NCI-H1092 (cell line): ENCODE data around the gene NEAT1.
"Not testable (repeated sequence)": the region's sequence is repeated elsewhere in the genome, so short reads cannot be mapped to it uniquely, and the experiment has no call there.

Experiments
- DNase-seq: peaks from one replicate; lab custom pipeline; 2025; lab: John Stamatoyannopoulos, UW

The NEAT1 gene

DNA sequence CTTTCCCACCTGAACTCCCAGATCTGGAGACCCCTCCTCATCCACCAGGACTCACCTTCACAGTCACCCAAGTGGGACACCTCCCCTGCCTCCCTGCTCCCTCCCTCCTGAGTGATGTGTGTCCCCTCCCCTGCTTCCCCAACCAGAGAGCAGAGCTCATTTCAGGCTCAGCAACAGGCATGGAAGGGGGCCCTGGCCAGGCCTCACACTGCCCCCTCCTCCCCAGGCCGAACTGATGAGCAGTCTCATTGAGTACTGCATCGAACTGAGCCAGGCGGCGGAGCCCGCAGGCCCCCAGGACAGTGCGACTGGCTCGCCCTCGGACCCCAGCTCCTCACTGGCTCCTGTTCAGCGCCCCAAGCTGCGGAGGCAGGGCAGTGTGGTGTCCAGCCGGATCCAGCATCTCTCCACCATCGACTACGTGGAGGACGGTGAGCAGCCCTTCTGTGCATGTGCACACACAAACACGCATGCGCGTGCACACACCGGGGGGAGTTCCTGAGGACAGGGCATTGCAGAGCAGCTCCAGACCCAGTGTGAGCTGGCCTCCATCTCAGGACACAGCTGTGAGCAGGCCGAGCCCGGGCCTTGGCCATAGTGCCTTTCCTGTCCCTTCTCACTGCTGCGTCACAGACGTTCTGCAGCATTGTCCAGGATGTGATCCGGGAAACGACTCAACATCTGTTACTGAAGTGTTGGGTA lies 17.8 kb upstream of the NEAT1 start:
- DNase-seq = no peak

DNA sequence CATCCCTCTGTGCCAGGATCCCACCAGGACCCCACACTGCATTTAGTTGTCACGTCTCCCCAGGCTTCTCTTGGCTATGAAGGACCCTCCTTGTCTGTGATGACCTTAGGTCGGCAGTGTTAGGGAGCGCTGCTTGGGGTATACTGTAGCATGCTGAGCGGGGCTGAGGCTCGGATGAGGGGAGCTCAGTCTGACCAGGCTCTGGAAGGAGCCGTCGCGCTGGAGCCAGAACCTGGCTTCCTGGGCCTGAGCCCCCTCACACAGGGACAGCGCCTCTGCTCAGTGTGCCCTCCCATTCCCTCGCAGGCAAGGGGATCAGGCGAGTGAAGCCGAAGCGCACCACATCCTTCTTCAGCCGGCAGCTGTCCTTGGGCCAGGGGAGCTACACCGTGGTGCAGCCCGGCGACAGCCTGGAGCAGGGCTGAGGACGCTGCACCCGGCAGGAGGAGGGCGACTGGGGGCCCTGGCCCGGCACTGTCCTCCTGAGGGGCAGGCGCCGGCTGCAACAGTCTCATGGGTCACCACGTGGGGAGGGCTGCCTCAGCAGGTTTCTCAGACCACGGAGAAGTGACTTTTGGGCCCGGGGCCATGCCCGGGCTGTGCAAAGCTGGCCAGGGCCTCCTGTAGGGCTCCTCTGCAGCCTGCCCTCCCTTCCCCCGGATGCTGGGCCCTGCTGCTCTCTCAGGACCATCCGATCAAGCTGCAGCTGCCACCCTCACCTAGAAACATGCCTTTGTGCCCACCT lies 11.5 kb upstream of the NEAT1 start:
- DNase-seq = no peak

DNA sequence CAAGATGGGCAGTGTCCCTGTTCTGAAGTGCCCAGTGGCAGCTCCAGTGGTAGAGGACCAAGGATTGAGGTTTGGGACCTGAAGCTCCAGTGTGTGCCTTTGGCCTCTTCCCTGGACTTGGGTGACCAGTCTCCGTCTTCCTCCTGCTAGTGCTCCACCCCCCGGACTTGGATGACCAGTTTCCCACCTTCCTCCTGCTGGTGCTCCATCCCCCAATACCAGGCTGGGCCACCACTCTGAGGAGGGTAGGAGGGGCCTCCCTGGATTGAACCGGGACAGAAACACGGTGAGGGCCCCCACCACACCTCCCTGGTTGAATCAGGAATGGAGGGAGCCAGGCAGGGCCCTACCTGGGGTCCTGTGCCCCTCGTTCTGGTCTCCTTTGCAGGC lies 10.9 kb upstream of the NEAT1 start:
- no peak for DNase-seq

DNA sequence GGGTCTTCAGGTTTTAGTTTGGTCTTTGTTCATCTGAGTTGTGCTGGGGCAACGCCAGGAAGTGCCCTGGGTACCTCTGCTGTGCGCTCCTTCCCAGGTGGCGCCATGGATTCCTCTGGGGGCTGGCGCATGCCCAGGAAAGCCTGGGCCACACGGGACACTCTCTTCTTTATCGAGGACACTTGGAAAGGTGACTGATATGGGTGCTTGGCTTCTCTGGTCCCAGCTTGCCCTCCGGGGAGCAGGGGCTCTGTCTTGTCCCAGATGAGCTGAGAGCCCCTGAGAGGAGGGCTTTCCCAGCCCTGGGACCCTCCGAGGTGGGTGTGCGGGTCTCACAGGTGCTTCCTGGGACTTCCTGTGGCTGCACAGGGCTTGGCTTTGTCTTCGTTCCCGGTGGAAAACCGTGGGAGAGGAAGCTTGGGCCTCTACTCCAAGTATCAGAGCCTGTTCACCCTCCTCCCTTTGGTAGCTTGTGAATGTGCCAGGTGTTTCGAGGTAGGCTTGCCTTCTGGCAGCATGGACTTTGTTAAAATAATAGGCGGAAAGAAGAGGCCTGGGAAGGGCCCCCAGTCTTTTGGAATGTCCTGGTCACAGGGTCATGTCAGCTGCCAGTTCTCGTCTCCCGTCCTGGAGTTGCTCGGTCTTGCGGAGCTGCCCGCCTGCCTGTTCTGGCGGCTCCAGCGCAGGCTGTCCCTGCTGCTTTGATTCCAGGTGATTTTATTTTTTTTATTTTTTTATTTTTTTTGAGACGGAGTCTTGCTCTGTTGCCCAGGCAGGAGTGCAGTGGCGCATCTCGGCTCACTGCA lies 10.1 kb upstream of the NEAT1 start:
- no peak for DNase-seq

DNA sequence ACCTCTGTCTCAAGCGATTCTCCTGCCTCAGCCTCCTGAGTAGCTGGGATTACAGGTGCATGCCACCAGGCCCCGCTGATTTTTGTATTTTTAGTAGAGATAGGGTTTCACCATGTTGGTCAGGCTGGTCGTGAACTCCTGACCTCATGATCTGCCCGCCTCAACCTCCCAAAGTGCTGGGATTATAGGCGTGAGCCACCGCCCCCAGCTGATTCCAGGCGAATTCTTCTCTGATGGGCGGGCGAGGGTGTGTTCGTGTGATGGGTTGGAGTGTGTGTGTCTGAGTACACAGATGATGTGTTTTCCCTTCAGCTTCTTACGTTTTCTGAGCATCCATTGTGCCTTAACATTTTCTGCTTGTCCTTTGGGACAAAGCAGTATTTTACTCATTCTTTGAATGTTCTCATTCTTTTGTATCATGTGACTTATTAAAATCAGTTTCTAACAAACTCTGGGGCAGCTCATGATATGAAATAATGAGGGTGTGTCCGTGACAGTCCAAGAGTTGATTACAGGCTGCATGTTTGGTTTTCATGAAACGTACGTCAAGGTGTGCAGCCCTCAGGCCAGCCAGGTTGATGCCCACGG lies 9.4 kb upstream of the NEAT1 start:
- DNase-seq = not testable (repeated sequence)

DNA sequence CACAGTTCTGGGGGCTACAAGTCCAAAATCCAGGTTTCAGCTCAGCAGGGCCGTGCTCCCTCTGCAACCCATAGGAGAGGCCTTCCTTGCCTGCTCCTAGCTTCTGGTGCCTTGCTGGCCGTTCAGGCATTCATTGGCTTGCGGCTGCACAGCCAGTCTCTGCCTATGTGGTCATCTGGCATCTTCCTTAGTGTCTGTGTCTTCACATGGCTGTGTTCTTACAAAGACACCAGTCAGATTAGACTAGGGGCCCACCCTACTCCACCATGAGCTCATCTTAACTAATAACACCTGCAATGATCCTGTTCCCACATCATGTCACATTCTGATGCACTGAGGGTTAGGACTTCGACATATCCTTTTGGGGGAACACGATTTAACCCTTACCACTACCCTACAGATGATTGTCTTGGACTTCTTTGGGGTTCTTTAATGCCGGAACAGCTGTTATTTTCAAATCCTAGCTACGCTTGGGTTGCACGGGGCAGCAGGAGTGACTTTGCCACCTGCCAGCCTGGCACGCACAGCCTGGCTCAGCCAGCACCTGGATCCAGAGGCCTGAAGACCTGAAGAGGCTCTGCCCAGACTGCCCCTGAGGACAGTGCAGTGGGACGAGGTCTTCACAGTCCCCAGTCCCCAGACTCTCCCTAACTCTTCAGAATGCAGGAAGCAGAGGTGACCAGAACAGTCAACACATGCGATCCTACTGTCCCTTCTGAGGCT lies 7.7 kb upstream of the NEAT1 start:
- DNase-seq = no peak

DNA sequence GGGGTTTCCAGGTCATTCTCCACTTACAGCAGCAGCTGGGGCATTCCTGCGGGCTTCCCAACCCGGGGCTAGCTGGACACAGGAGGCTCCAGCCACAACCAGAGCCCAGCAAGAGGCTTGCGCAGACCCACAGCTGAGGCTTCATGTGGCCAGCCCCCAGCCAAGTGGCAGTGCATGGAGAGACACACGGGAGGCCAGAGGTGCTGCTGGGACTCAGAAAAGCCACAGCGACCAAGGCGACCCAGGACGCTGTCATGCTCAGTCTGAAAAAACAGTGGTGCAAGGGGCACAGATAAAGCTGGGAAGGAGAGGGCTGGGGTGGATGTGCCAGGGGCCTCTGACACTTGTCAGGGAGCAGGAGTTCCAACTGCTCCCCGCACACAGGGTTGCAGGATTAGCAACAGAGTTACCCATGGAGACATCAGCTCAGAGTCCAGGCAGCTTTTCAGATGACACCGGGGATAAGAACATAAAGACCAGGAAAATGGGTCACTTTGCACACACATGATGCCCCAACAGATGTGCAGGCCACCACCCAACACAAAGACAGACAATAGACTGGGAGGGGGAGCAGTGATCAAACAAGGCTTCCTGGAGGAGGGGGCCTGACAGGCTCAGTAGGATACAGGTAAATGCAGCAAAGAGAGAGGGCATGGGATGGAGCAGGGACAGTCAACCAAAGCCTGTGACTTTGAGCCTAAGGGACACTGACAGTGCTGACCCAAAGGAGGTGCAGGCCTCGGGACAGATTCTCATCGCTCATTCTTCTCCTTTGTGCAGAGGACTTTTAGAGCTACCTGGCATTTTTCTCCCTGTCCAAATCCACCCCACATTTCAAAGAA lies 6.9 kb upstream of the NEAT1 start:
- no peak for DNase-seq

DNA sequence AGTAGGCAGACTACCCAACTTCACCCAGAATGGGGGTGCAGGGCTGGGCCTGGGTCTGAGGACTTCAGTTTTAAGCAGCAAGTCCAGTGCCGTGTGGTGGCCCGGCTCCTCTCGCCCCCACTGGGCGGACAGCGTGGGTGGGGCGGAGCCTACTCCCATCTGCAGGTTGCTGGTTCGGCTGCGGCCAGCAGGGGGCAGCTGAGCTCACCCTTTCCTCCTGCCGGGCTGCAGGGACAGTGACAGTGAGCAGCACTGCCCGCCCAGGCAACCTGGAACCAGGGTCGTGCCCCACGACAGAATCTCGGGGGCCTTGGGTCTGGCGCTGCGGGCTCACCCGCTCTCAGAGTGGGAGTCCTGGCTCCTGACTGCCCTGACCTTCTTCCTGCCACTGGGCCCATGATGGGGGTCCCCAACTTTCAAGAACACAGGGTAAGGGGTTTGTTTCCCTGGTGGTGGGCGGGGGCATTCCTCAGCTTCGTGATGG lies 6.2 kb upstream of the NEAT1 start:
- peak; percentile 81 for DNase-seq

DNA sequence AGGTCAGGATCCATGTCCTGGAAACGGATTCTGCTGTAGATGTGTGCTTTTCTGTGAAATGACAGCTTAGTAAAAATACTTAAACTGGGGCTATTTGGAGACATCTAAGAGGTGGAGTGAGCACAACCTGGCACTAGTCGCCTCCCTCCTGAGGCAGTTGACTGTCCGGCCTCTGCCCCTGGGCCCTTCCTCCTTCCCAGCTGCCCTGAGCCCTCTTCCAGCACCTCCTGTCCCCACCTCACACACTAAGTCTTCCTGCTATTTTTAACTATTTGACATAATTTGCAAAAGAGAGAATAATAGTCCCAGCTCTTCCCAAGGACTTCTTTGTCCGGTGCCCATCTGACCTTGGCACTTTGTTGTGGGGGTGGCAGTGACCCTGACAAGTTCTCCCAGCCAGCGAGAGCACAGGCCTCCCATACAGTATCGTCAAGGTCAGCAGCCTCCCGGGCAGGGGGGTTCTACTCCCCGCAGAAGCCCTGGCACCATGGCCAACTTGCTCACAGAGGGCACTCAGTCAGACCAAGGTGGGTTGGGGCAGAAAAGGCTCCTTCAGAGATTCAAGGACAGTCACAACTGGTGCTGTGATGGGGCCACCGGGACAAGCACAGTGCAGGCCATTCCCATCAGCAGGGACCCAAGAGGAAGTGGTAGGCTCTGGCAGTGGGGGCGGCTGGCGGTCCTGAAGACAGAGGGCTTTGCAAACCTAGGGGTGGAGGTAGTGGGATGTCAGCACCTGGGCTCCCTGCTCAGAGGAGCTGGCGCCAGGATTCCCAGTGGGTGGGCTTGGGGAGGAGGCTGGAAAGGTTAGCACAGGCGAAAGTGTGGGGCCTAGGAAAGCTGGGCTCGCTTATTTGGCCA lies 5.5 kb upstream of the NEAT1 start:
- DNase-seq = no peak

DNA sequence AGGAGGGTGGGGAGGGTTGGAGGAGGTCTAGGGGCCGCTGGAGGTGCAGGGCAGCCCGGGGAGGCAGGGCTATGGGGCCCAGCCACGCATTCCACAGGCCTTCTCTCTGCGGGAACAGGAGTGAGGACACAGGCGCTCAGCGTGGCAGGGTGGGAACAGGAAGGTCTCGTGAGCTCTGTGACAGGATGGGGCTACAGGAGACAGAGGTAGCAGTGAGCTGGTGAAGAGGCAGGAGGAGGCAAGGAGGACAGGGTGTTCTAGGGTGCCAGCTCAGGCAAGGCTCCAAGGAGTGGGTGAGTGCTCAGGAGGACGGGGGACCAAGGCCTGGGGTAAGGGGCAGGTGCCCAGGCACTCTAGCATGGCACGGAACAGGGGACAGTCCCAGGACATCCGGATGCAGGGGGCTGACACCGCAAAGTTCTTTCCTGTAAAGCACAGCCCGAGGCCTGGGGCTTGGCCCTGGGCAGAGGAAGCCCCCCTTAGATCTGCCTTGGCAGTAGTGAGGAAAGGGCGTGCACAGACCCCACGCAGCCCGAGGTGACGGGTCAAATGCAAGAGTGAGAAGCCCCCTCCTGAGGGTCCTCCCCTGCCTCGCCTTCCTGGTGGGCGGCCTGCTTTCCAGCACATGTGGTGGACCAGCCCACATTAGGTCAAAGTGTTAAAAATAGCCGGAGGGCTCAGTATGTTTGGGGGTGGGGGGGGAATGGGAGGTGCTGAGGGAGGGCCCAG lies 4.7 kb upstream of the NEAT1 start:
- no peak for DNase-seq

DNA sequence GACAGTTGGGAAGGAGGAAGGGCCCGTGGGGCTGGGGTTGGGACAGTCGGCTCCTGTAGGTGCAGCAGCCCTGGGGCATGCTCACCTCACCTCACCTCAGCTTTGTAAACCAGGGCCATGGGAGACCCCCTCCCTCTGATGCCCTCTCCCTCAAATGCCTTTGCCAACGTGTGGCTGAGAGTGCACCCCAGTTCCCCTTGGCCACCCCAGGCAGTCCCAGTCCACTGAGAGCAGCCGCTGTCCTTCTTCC lies 4.2 kb upstream of the NEAT1 start:
- no peak for DNase-seq

DNA sequence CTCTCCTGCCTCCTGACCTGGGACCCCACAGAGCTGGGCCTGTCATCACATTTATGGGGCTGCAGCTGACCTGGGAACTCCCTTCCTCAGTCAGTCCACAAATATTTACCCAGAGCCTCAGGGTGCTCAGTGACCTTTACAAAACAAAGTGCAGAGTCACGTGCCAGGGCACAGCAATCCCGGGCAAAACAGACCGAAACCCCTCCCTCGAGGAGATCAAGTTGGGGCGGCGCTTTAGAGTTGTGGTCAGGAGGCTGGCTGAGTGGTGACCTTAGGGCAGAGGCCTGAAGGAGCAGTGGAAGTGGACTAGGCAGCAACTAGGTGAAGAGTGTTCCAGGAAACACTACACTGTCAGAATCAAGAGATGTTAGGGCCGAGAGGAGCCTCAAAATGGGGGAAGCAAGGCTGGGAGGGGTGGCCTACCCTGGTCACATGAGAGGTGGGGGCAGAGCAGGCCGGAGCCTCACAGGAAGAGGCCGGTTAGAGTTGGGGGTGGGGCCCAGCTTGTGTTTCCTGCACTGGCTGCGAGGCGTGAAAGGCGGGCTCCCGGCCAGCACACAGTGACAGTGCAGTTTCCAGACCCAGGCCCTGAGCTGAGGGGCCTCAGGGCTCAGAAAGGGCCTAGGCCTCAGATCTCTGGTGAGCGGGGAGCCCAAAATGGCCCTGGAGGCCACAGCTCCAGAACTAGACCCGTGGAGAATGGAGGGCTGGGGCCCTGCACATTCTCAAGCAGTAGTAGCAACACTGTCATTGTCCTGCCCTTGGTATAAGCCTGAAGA lies 3.7 kb upstream of the NEAT1 start:
- peak; percentile 90 for DNase-seq

DNA sequence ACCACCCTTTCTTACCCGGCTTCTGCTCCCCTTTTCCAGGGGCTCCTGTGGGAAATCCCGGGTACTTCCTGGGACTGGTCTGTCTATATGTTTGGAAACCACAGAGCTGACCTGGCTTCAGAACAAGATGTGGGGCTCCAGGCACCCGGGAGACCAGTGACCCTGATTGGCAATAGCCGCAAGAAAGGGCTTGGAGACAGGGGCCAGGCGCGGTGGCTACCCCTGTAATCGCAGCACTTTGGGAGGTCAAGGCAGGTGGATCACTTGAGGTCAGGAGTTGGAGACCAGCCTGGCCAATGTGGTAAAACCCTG lies 3.2 kb upstream of the NEAT1 start:
- no peak for DNase-seq

DNA sequence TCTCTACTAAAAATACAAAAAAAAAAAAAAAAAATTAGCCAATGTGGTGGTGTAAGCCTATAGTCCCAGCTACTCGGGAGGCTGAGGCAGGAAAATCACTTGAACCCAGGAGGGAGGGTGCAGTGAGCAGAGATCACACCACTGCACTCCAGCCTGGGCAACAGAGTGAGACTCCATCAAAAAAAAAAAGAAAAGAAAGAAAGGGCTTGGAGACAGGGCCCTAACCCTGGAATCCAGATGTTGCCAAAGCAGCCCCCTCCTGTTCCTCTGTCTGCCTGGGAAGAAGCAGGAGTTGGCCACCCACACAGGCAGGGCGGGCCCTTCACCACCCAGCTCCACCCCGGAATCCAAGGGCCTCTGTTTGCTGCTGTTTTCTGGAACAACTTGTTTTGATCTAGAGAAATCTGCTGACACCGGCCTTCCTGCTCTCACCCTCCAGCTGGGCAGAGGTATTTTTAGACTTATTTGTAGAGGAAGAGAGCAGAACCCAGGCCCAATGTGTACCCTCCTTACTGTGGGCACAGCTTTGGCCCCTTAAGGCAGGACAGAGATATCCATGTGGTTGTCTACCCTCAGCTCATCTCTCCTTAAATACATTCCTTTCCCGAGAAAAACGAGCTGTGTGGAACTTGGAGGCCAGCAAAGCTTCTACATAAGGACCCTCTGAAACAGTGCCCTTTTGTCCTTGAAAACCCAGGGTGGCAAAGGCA lies 2.7 kb upstream of the NEAT1 start:
- DNase-seq = no peak

DNA sequence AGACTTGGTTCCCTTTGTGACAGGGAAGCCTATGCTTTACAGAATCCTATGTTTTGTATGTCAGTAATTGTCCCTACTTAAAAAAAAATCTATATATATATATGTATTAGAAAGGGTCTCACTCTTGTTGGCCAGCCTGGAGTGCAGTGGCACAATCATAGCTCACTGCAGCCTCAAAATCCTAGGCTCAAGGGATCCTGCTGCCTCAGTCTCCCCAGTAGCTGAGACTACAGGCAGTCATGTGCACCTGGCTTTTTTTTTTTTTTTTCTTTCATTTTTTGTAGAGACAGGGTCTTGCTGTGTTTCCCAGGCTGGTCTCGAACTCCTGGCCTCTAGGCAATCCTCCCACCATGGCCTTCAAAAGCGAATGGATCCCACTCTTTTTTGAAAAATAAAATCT lies 2.1 kb upstream of the NEAT1 start:
- DNase-seq = no peak

DNA sequence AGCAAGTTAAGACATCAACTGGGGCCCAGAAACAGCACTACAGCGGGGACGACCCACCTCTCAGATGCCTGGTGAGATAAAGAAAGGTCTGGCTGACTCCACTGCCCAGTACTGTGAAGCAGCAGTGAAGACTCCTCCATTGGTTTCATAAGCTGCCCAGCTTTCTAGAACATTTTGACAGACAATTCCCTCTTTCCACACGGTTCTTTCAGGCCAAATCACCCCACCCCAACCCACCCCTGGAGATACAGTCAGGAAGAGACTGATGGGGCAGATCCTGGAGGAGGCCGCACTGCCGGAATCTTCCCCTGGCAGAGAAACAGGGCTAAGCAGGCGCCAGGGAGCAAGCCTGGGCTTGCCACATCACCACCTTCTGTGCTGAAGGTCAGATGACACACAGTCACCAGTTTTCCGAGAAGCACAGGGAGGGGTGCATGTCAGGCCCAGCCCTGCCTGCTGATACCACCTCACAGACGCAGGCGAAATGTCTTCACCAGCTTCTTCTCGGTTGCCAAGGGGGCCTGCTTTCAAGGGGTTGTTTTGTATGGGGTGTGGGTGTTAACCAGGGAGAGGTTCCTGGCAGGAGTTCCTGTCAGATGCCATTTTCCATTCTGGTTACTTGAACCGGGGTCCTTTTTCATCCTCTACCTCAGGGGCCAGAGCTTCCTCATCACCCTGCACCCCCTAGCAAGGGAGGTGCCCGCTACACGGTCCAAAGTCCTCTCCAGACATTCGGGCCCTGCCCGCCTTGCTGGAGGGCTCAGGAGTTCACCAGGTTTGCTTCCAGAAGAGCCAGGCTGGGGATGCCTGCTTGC lies 1.4 kb upstream of the NEAT1 start:
- DNase-seq = no peak
